Mesothelial cell of epicardium (in vitro differentiated cells): ENCODE results near the gene DNAJA4. TPM values are rescaled to one million over a fixed set of nuclear protein-coding genes. Genes with fewer than 3 reads are reported as not detected.

Experiments used
- DNase-seq, 2 experiments: peaks; one replicate each; pipeline ENCODE4 v3.0.0; 2021; ENCODE audit warnings: low spot score in 2 of 2; ENCODE audit not compliant: unreplicated experiment in 2 of 2
- H3K27ac Mint-ChIP-seq: 2 replicates; pipeline ENCODE4 v1.8.0; 2021; ENCODE audit warnings: mixed read lengths
- H3K27me3 Mint-ChIP-seq: 2 replicates; pipeline ENCODE4 v1.8.0; 2021; ENCODE audit warnings: low read depth, mixed read lengths
- H3K36me3 Mint-ChIP-seq: 2 replicates; pipeline ENCODE4 v1.8.0; 2021; ENCODE audit warnings: mixed read lengths
- H3K4me1 Mint-ChIP-seq: 2 replicates; pipeline ENCODE4 v1.8.0; 2021; ENCODE audit warnings: mixed read lengths
- H3K4me3 Mint-ChIP-seq: 2 replicates; pipeline ENCODE4 v1.8.0; 2021; ENCODE audit warnings: mild to moderate bottlenecking, moderate library complexity, mixed read lengths
- H3K9me3 Mint-ChIP-seq: 2 replicates; pipeline ENCODE4 v1.8.0; 2021; ENCODE audit warnings: mixed read lengths
- CTCF ChIP-seq: fragments of 200-600 bp; sonication (generic); IDR thresholded peaks from one replicate; pipeline ENCODE4 v1.5.0; 2021; ENCODE audit warnings: antibody characterized with exemption; ENCODE audit not compliant: unreplicated experiment
- total RNA-seq: library from RNA; stranded (reverse); gene quantifications from 3 replicates; pipeline ENCODE4 v1.2.1, GENCODE V29; 2021

Gene DNAJA4
- total RNA-seq, 1 donor from 2014 or later, result 0.13 TPM

DNA sequence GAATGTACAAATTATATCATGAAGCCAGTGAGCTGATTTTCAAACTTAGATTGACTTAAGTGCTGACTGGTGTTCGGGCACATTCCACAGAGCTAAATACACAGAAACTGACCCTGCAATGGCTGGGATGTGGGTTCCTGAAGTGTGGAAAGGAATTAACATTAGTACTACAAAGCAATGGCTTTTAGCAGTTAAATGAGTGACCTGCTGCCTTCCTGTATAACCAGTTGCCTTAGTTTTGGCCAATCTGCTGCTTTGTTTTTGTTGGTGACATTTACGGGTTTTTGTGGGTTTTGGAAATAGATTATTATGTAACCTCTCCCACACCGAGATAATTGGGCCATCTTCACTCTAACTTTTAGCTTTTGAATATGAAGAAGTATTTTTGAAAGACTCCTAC is 37.5 kb downstream of the DNAJA4 start:
- H3K9me3 Mint-ChIP-seq, result no peaks in the 10 kb centered on the region
- H3K27me3 Mint-ChIP-seq, result peaks cover 50% of the 10 kb centered on the region
- no peak overlapping the region for H3K27ac Mint-ChIP-seq
- no peak overlapping the region for H3K4me3 Mint-ChIP-seq
- DNase-seq, result no peak
- H3K4me1 Mint-ChIP-seq, result peaks cover 24% of the 10 kb centered on the region
- no peaks in the 10 kb centered on the region for H3K36me3 Mint-ChIP-seq
- no peak for TF ChIP-seq CTCF

DNA sequence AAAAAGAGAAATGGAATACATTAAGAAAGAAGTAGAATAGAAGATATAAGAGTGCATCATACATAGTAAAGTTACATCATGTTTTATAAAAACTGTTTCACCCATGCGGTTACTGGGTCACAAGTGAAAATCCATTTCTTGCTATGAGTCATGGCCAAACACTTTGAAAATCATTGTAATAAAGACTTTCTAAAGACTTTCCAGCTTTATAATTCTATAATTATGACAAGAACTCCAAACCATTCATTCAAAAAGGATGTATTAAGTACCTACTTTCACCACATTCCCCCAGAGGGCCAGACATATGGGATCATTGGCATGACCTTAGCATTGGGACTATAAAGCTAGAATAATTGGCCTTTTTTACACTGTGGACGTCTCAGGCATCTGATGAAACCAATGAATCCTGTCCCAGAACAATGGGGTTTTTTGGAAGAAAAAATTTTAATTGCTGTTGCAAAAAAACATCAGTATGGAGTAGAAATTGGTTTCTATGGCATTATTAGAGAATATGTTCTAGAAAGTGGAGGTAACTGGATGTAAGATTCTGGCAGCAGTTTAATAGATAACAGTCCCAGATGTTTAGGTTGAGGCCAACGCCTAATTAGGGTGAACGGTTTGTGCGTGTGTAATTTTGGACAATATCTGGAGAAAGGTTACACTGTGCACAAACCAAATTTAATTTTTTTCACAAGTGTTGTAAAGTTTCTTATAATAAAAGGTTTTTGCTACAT is 38.4 kb downstream of the DNAJA4 start:
- no peaks in the 10 kb centered on the region for H3K9me3 Mint-ChIP-seq
- peaks cover 21% of the 10 kb centered on the region for H3K4me1 Mint-ChIP-seq
- peaks cover 50% of the 10 kb centered on the region for H3K27me3 Mint-ChIP-seq
- H3K27ac Mint-ChIP-seq, result no peak overlapping the region
- H3K4me3 Mint-ChIP-seq, result no peak overlapping the region
- DNase-seq, result no peak
- no peaks in the 10 kb centered on the region for H3K36me3 Mint-ChIP-seq
- no peak for TF ChIP-seq CTCF

DNA sequence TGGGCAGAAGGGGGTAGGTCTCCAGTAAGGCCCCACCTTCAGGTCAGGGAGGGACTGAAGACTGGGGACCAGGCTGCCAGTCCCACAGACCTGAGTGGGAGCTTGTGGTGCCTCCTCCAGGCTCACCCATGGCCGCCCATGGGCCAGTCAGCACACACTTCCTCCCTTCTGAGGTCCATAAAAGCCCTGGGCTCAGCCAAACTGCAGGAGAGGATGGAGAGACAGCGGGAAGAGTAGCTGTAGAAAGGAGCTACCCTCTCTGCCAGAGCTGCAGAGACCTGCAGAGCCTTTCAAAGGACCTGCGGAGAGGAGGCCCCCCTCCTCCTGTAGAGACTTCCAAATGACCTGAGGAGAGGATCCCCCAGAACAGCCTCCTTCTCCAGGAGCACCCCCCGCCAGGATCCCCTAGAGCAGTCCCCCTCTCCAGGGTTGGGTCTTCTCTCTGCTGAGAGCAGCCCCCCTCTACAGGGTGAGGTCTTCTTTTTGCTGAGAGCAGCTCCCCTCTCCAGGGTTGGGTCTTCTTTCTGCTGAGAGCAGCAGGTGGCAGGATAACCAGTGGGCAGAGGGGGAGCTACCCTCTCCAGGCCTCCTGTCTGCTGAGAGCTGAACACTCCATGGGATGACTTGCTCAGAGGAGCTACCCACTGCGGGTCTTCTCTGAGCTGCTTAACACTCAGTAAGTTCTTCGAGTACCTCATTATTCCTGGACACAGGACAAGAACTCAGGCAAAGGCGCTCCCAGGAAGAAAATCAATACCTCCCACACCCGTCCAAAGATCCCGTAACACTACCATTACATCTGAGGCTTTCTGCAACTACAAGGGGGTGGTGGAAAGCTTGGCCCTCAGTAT is 40.1 kb downstream of the DNAJA4 start:
- Mint-ChIP-seq H3K27me3 (peaks cover 50% of the 10 kb centered on the region), H3K36me3 (no peaks in the 10 kb centered on the region), H3K9me3 (no peaks in the 10 kb centered on the region), H3K27ac (no peak overlapping the region), H3K4me1 (peaks cover 10% of the 10 kb centered on the region), H3K4me3 (no peak overlapping the region)
- DNase-seq, result no peak
- no peak for TF ChIP-seq CTCF

- H3K27ac Mint-ChIP-seq, result no peak overlapping the region
- no peaks in the 10 kb centered on the region for H3K36me3 Mint-ChIP-seq
- peaks cover 6% of the 10 kb centered on the region for H3K4me1 Mint-ChIP-seq
- peaks cover 37% of the 10 kb centered on the region for H3K27me3 Mint-ChIP-seq
- no peak overlapping the region for H3K4me3 Mint-ChIP-seq
- TF ChIP-seq CTCF, result no peak
- no peak for DNase-seq
- no peaks in the 10 kb centered on the region for H3K9me3 Mint-ChIP-seq
Observed at GRCh38 chr15:78306176-78306774, 41.9 kb downstream of the DNAJA4 start.

GRCh38 chr15:78307976-78308375 is 43.6 kb downstream of the DNAJA4 start:
- DNase-seq, result no peak
- Mint-ChIP-seq H3K36me3 (no peaks in the 10 kb centered on the region), H3K27me3 (peaks cover 22% of the 10 kb centered on the region), H3K4me3 (no peak overlapping the region), H3K9me3 (no peaks in the 10 kb centered on the region), H3K27ac (no peak overlapping the region), H3K4me1 (peaks cover 6% of the 10 kb centered on the region)
- no peak for TF ChIP-seq CTCF
